Stimulated activated CD8-positive, alpha-beta memory T cell treated with anti-CD3 and anti-CD28 coated beads, Interleukin-2, amount 100 ng/mL, for 1 hour (primary cell): ENCODE results near the gene PSMC3.

Experiments
- DNase-seq, 2 donors: peaks; one replicate each; pipeline ENCODE4 v3.0.0-alpha.2; 2020; ENCODE audit warnings: low read depth in 2 of 2

Gene PSMC3

GRCh38 chr11:47443028-47443700 lies 16.9 kb upstream of the PSMC3 start:
- DNase-seq: no peak

DNA sequence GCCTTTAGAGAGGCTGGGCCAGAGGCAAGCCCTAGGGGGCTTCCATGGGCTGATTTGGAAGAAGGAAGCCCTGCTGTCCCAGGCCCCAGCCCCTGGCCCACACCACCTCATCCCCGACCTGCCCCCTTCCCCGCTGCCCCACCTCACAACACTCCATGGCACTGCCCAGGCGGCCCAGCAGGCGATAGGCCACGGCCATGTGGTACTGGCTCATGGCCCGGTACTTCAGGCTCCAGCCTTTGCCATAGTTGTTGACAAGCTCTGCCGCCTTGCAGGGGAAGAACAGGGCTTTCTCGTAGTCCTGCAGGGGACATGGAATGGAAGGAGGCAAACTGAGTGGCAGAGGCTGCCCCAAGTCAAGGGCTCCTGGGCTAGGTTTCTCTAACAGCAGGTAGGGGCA lies 16.3 kb upstream of the PSMC3 start:
- DNase-seq: no peak

GRCh38 chr11:47441421-47441820 lies 15.2 kb upstream of the PSMC3 start:
- DNase-seq: no peak

- no peak for DNase-seq
These were observed 13.8 kb upstream of the PSMC3 start for GRCh38 chr11:47440054-47440476.

DNA sequence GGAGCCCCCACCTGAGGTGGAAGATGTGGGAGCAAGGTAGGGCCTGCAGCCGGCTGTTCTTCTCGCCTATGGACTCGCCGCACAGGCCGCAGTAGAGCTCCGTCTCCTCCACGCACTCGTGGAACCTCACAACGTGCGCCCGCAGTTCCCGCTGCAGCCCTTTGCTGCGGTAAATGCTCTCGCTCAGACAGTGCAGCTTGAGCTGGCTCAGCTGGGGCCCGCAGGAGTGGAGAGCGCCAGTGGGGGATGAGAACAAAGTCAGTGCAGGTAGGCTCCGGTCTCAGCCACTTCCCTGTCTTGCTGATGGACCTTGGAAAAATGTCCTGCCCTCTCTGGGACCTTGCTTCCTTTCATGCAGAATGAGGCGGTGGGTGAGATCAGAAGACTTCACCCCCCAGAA lies 12.5 kb upstream of the PSMC3 start:
- no peak for DNase-seq

- DNase-seq: no peak
These were observed 11.6 kb upstream of the PSMC3 start for GRCh38 chr11:47437746-47438418.

- DNase-seq: no peak
These were observed 11.0 kb upstream of the PSMC3 start for GRCh38 chr11:47437218-47437745.

DNA sequence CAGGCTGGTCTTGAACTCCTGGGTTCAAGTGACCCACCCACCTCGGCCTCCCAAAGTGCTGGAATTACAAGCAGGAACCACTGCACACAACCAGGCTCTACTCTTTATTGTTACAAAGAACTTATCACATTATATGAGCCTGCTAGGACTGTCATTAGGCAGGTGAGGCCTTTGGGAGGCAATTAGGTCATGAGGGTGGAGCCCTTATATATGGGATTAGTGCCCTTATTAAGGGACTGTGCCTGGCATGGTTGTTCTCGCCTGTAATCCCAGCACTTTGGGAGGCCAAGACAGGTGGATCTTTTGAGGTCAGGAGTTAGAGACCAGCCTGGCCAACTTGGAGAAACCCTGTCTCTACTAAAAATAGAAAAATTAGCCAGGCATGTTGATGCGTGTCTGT lies 10.5 kb upstream of the PSMC3 start:
- no peak for DNase-seq

- no peak for DNase-seq
These were observed 9.4 kb upstream of the PSMC3 start for GRCh38 chr11:47435687-47436086.

GRCh38 chr11:47434011-47434786 lies 8.0 kb upstream of the PSMC3 start:
- DNase-seq: no peak

DNA sequence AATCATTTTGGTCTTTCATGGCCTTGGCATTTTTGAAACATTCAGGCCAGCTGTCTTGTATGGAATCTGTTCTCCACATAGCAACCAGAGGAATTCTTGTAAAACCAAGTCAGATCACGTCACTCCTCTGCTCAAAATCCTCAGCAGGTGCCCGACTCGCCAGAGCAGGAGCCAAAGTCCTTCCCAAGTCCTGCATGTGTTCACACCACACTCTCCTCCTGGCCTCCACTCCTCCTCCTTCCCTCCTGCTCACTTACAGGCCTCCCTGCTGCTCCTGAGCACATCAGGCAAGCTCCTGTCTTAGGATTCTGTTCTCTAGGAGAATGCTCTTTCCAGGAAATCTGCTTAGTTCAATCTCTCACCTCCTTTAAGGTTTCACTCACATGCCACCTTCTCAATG lies 6.9 kb upstream of the PSMC3 start:
- DNase-seq: no peak

GRCh38 chr11:47431356-47432083 lies 5.3 kb upstream of the PSMC3 start:
- no peak for DNase-seq

- DNase-seq: no peak
These were observed 4.3 kb upstream of the PSMC3 start for GRCh38 chr11:47430524-47430923.

- no peak for DNase-seq
These were observed 628 bp downstream of the PSMC3 start for GRCh38 chr11:47425611-47426010.

DNA sequence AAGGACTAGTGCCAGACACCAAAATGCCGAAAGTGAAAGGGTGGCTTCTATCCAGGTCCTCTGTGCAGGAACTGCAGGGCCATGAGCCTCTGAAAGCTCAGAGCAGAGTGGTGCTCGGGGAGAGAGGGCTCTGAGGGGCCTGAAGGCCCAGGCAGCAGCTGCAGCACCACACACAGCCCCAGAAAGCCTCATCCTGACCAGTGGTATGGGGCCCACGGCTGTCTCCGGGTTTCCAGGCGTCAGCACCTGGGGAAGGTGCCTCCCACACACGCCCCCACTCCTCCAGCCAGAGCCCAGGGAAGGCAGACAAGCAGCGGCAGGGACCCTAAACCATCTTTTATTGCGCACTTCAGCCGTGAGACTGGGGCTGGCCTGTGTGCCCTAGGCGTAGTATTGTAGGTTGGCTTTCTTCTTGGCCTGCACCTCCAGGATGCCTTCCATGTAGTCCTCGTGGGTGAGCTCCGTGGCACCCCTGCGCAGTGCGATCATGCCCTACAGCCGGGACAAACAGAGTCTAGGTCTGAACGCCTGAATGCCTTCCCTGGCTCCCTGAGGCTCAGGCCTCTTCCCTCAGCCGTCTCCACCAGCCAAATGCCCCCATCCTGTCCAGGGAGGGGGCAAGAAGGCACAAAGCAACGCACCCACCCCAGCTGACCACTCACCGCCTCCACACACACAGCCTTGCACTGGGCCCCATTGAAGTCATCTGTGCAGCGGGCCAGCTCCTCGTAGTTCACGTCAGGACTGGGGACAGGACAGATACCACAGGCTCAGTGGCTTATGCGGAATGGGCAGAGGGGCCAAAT lies 7.6 kb downstream of the PSMC3 start:
- DNase-seq: no peak

GRCh38 chr11:47417712-47418111 lies 8.5 kb downstream of the PSMC3 start:
- DNase-seq: no peak

DNA sequence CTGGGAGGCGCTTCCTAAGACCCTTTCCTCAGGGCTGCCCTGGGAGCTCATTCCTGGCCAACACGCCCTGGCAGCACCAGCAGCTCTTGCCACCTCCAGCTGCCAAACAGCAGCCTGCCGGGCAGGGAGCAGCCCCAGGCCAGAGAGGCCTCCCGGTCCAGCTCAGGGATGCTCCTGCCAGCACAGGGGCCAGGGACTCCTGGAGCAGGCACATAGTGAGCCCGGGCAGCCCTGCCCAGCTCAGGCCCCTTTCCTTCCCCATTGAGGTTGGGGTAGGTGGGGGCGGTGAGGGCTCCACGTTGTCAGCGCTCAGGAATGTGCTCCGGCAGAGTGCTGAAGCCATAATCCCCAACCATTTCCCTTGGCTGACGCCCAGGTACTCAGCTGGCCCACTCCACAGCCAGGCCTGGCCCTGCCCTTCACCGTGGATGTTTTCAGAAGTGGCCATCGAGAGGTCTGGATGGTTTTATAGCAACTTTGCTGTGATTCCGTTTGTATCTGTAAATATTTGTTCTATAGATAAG lies 10.2 kb downstream of the PSMC3 start:
- no peak for DNase-seq

- no peak for DNase-seq
These were observed 11.0 kb downstream of the PSMC3 start for GRCh38 chr11:47415091-47415854.

- DNase-seq: no peak
These were observed 11.6 kb downstream of the PSMC3 start for GRCh38 chr11:47414685-47415070.
